Occipital lobe (tissue), 2 donors: ENCODE measurements around the gene LNX1. TPM values are rescaled to one million over a fixed set of nuclear protein-coding genes. Genes with fewer than 3 reads are reported as not detected.
"Not testable (repeated sequence)": the region's sequence is repeated elsewhere in the genome, so short reads cannot be mapped to it uniquely, and the experiment has no call there.

ENCODE experiments used
- DNase-seq: peaks from one replicate; lab custom pipeline; 2025; lab: John Stamatoyannopoulos, UW
- total RNA-seq: library from RNA; depleted of rRNA; stranded (reverse); fragments of >200 nt; gene quantifications from one replicate; pipeline ENCODE4 v1.2.3, GENCODE V29; 2014

LNX1 gene
- total RNA-seq, 1 donor from 2014 or later = 52.9 TPM

DNA sequence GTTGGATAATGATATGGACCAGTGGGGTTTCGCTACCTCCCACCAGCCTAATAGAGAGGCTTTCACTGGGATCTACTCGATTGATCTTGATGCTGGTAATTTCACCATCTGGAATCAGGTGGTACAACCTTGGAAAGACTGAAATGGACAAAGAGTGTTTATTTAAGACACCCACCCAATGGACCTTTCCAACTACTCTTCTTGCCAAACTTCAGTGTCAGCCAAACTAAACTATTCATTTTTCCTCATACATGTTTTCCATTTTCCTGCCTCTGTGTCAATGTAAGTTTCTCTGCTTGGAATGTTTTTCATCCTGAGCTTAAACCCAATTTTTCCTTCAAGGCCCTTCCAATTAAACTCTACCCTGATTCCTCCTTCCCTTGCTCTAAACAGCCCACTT lies 92.6 kb downstream of the LNX1 start:
- no peak for DNase-seq

DNA sequence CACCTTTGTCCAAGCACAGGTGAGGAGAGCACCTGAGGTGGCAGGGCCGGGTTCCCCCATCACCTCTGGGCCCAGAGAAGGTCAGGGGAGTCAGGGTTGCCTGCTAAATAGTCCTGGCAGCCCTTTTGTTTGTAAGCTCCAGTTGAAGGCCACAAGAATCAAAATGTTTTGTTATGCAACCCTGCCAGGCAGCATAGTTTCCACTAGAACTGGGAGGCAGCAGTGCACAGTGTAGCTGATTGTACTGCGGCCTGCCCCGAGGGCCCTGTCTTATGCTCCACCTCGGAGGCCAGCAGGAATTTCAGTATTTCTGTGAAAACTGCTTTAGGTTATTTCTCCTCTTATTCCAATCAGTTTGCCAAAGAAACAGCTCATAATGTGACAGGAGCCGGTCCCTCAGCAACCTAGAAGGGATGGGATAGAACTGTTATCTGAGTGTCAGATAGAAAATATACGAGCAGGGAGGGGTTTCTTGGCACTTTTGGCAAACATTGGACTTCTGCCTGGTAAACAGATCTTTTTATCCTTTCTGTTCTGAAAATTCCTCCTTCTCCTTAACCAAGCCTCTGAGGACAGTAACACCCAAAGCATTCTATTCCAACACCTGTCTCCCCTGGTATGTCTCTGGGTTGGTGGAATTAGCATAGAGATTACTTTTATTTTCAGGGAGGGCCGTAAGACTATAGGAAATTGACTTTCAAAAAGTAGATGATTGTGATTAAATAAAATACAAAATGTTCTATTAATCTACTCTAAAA lies 93.6 kb downstream of the LNX1 start:
- DNase-seq = no peak

DNA sequence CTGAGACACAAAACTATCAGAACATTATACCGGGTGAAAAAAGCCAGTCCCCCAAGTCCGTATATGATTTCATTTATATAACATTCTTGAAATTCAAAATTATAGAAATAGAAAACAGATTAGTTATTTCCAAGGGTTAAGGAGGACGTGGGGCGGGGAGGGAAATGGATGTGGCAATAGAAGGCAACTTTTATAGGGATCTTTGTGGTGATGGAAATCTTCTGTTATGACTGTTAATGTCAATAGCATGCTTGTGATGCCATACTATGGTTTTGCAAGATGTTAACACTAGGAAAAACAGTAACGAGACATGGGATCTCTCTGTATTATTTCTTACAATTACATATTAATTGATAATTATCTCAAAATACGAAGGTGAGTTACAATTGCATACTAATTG lies 96.4 kb downstream of the LNX1 start:
- no peak for DNase-seq

GRCh38 chr4:53490965-53491622 lies 100.2 kb downstream of the LNX1 start:
- no peak for DNase-seq

GRCh38 chr4:53490161-53490956 lies 100.9 kb downstream of the LNX1 start:
- DNase-seq = no peak

DNA sequence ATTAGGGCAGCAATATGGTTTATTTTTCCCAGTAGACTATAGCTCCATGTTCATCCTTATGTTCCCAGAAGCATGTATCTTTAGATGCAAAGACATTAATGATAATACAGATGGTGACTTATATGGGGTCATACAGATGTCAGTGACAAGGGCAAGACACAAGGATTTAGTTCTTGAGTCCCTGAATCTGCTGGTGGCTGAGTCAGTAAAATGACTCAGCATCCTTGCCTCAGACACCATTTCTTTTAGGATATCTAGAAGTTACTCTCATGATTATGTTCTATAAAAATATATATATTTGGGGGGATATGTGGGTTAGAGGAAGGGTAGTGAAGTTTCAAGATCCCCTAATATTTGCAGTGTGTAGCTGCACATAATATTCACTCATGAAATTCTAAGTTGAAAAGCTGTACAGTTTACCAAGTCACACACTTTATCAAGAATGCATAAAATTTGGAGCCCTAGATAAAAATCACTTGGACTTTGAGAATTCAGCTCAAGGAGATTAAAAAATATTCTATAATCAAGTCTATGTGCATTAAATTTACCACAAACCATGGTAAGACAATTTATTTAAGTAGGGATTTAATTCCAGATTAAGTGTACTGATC lies 101.9 kb downstream of the LNX1 start:
- DNase-seq = no peak

DNA sequence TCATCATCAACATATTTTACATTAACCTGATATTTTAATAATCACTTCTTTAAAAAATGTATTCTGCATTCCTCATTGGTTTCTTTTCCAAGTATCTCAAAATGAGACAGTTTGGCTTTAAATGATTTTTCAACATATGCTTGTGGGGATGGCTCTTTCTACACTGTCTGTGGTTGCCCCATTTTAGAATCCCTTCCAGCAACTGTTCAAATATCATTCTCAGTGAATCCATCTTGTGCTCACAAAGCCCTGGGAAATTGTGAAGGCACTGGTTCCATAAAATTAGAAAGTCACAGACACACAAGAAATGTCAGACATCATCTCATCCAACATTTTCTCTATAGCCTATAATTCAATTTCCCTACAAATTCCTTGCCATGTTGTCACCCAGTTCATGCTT lies 103.5 kb downstream of the LNX1 start:
- DNase-seq = no peak

GRCh38 chr4:53485658-53486040 lies 105.6 kb downstream of the LNX1 start:
- DNase-seq = no peak

DNA sequence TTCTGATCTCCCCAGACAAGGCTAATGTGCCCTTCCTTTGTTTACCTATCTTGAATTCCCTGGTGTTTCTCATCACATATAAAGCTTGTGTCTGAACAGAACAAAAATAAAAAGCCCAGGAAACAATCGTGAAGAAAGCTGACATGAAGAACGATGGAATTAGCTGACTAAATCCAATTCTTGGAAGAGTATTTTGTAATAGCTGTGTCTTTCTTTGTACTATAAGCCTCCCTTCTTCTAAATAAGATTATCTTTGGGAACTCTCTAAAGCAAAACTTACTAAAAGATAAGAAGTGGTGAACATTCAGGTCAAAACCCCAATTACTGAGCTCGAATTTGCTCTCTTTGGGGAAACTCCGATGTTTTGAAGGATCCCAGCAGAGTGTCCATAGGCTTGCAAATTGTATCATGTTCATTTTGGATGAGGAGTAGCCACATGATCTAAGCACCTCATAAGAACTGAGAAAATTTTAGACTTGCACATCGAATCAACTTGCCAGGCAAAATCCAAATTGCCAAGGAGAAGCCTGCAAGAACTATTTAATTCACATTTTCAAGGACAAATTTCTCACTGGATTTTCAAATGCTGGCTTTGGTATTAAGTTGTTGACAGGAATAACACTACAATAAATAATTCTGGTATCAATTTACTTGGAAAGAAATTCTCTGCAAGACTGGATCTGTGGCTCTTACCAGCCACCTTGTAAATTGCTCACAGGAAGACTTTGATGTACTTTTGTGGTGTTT lies 106.2 kb downstream of the LNX1 start:
- DNase-seq = no peak

DNA sequence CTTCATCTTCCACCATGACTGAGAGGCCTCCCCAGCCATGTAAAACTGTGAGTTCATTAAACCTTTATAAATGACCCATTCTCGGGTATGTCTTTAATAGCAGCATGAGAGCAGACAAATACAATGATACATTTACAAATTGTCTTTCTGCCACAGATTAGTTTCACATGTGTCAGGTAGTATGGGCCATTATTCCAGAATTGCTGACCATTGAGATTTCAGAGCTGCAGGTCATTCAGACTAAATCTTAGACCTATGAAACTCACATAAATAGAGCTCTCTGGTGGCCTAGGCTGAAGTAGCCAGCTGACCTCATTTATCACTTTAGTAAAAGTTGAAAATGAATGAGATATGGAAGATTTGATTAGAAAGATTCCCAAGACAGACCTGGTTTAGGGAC lies 108.0 kb downstream of the LNX1 start:
- DNase-seq = no peak

DNA sequence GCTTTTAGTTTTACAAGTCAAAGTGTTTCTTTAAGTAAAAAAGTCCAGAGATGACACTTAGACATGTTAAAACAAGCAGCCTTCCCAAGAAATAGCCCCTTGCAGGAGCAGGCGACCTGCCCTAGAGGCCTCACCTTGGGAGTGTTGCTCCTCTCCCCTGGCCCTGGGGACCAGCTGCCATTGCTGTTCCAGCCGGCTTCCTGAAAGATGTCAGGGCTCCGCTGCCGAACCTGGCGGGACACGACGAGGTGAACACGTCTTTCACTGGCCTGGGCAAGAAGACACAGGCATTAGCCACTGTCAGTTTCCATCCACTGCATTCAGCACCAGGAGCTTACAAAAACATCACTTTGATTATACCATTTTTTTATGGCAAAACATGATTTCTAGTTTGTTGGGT lies 109.7 kb downstream of the LNX1 start:
- DNase-seq = no peak

- no peak for DNase-seq
Measured at GRCh38 chr4:53480909-53481308, 110.4 kb downstream of the LNX1 start.

GRCh38 chr4:53479736-53480525 lies 111.4 kb downstream of the LNX1 start:
- DNase-seq = no peak

DNA sequence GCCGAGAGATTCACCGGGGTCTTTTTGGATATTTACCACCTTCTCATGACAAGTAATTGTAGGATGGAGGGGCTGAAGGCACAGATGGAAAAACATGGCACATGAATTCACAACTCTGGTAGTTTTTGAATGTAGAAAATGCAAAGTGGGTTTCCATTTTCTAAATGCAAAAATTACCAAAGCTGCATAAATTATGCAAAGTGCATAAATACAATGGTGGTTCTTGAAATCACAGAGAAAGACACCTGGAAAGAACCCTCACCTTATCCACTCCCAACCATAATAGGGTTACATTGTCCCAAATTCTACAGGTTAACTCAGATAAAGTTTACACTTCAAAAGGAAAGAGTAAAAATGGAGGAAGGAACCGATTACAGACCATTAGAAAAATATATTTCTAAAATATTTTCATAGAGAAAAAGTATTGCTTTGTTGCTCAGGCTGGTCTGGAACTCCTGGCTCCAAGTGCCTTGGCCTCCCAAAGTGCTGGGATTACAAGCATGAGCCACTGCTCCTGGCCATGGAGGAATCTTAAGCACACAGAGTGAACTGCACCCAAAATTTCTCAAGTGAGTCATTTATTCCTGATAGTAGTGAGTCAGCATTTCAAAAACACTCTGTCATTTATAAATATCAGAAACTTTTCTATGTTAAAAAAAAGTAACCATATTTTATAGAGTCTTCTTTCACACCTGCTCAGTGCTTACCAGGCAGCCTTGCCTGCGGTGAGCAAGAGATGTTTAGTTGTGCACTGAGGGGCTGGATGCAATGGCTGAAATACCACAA lies 112.4 kb downstream of the LNX1 start:
- DNase-seq = no peak

DNA sequence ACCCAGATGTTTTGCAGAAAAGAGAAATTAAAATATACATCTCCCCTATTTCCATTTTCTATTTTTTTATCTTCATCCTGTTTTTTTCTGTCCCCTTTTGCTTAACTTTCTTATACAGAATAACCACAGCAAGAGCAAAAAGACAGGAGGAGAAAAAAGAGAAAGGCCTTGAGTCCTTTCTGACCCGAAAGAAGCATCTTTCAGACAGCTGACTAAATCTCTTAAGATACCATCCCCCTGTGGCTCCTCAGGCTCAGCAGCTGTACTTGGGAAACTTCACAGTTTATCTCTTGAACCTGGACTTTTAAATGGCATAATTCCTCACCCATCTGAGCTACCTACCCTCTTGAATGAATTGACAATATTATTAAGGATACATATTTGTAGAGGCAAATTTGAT lies 113.7 kb downstream of the LNX1 start:
- no peak for DNase-seq

DNA sequence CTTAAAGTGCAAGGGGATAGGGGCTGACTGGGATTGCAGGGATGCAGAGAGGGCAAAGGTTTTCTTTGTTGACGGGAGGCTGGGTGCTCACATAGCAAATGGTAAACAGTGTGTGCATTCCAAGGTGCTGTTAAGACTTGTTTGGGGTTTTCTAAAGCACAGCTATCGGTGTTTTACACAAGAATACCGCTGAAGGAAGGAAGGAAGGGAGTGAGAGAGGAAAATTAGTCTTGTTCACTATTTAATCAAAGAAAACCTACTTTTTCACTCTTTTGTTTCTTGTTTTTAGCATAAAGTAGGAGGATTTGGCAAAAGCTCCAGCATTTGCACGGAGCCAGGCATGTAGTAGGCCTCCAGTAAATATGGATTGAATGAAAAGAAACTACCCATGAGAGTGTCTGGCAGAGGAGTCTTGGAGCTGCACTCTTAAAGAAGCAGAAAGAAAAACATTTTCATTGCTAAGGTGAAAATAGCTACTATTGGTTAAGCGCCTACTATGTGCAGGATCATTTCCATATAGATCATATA lies 114.2 kb downstream of the LNX1 start:
- DNase-seq = no peak

GRCh38 chr4:53476232-53477037 lies 114.9 kb downstream of the LNX1 start:
- no peak for DNase-seq

- not testable (repeated sequence) for DNase-seq
Measured at GRCh38 chr4:53466576-53466975, 124.7 kb downstream of the LNX1 start.

- DNase-seq = no peak
Measured at GRCh38 chr4:53465891-53466290, 125.4 kb downstream of the LNX1 start.
